Common myeloid progenitor, CD34-positive (primary cell): ENCODE measurements around the gene GPC5.
A peak's percentile ranks its signal among the peaks of the same experiment; 100 is the strongest.

Experiments
- CTCF ChIA-PET: fragments of 350-600 bp; sonication (Branson Sonifier 250); formaldehyde crosslinking; loops from one replicate; lab custom pipeline; 2021; ENCODE audit warnings: antibody characterized with exemption; lab: Charles Lee
- POLR2A ChIA-PET: fragments of 350-600 bp; sonication (Branson Sonifier 250); formaldehyde crosslinking; loops from one replicate; lab custom pipeline; 2021; ENCODE audit warnings: antibody characterized with exemption; lab: Charles Lee
- DNase-seq, 3 donors: peaks; one replicate each; pipeline versions ENCODE4 v3.0.0 to v3.0.0-alpha.2; 2013
- H3K27ac ChIP-seq, 2 experiments: 1 replicate in 1 of 2; 2 replicates in 1 of 2; pipeline ENCODE4 v1.7.0; 2013; ENCODE audit warnings: inconsistent platforms in 2 of 2, low read length in 2 of 2, mild to moderate bottlenecking in 2 of 2, low read depth in 1 of 2, moderate library complexity in 1 of 2; ENCODE audit not compliant: severe bottlenecking in 2 of 2, insufficient read depth in 1 of 2, poor library complexity in 1 of 2
- H3K27me3 ChIP-seq, 5 experiments: replicated peaks in 2 of 5; 1 replicate in 3 of 5; 2 replicates in 2 of 5; pipeline versions ENCODE4 v1.6.1 to v1.7.0; 2013; ENCODE audit warnings: low read length in 4 of 5, mild to moderate bottlenecking in 2 of 5, moderate library complexity in 2 of 5, inconsistent platforms in 1 of 5; ENCODE audit not compliant: insufficient read depth in 5 of 5, control insufficient read depth in 4 of 5
- H3K36me3 ChIP-seq, 4 experiments: 1 replicate in 2 of 4; 2 replicates in 2 of 4; pipeline versions ENCODE4 v1.6.1 to v1.7.0; 2013; ENCODE audit warnings: low read length in 3 of 4, control low read depth in 1 of 4, mild to moderate bottlenecking in 1 of 4; ENCODE audit not compliant: control insufficient read depth in 4 of 4, insufficient read depth in 4 of 4
- H3K4me1 ChIP-seq, 4 experiments: 1 replicate in 3 of 4; 2 replicates in 1 of 4; pipeline versions ENCODE4 v1.6.1 to v1.7.1; 2013; ENCODE audit warnings: low read length in 3 of 4, mild to moderate bottlenecking in 3 of 4, control low read depth in 1 of 4, inconsistent platforms in 1 of 4, moderate library complexity in 1 of 4; ENCODE audit not compliant: control insufficient read depth in 4 of 4, insufficient read depth in 4 of 4; ENCODE audit errors: control extremely low read depth in 1 of 4
- H3K4me3 ChIP-seq, 7 experiments: 1 replicate in 4 of 7; 2 replicates in 3 of 7; pipeline versions ENCODE4 v1.5.1 to v1.7.0; 2013; ENCODE audit warnings: mild to moderate bottlenecking in 7 of 7, low read length in 6 of 7, moderate library complexity in 6 of 7, inconsistent platforms in 2 of 7, low read depth in 2 of 7, control low read depth in 1 of 7; ENCODE audit not compliant: insufficient read depth in 4 of 7, control insufficient read depth in 1 of 7; ENCODE audit errors: extremely low read depth in 1 of 7
- H3K9me3 ChIP-seq, 5 experiments: 1 replicate in 4 of 5; 2 replicates in 1 of 5; pipeline versions ENCODE4 v1.6.1 to v1.7.1; 2013; ENCODE audit warnings: low read length in 4 of 5, mild to moderate bottlenecking in 2 of 5, inconsistent platforms in 1 of 5, low read depth in 1 of 5, moderate library complexity in 1 of 5; ENCODE audit not compliant: control insufficient read depth in 4 of 5, insufficient read depth in 2 of 5; ENCODE audit errors: control extremely low read depth in 1 of 5
- WGBS: methylation state at CpG from one replicate; pipeline ENCODE4 v1.1.5; 2013; ENCODE audit not compliant: insufficient coverage; 5-methylcytosine and 5-hydroxymethylcytosine counted together

The GPC5 gene

GRCh38 chr13:91724591-91724990 lies 326.2 kb downstream of the GPC5 start:
- Histone ChIP-seq H3K27me3 (no peaks in the 10 kb centered on the region), H3K9me3 (no peaks in the 10 kb centered on the region), H3K27ac (no peak overlapping the region), H3K4me3 (no peak overlapping the region), H3K4me1 (no peaks in the 10 kb centered on the region), H3K36me3 (no peaks in the 10 kb centered on the region)
- CTCF ChIA-PET: interaction anchor here (0.6 to 8.7 kb wide), 6 partner anchors 19 to 351 kb away, joined by 3 to 74 read pairs (median 5); no protein-coding TSS in a partner anchor
- DNase-seq: no peak
- POLR2A ChIA-PET: no interaction called here
- WGBS: 100% methylated on average over 3 of the region's 3 CpGs

GRCh38 chr13:91725646-91726045 lies 327.2 kb downstream of the GPC5 start:
- Histone ChIP-seq H3K27me3 (no peaks in the 10 kb centered on the region), H3K27ac (no peak overlapping the region), H3K4me3 (no peak overlapping the region), H3K4me1 (no peaks in the 10 kb centered on the region), H3K9me3 (no peaks in the 10 kb centered on the region), H3K36me3 (no peaks in the 10 kb centered on the region)
- 43% methylated on average over 3 of the region's 4 CpGs for WGBS
- ChIA-PET POLR2A (no interaction called here), CTCF (interaction anchor here (0.9 to 8.7 kb wide), 2 partner anchors 320 to 344 kb away, joined by 3 to 74 read pairs; no protein-coding TSS in a partner anchor)
- peak in 2 of 3 donors; percentile 19 to 44 for DNase-seq

- H3K27ac ChIP-seq: no peak overlapping the region
- H3K9me3 ChIP-seq: no peaks in the 10 kb centered on the region
- ChIA-PET POLR2A (no interaction called here), CTCF (no interaction called here)
- H3K4me1 ChIP-seq: no peaks in the 10 kb centered on the region
- no peaks in the 10 kb centered on the region for H3K36me3 ChIP-seq
- WGBS: 95% methylated on average over 4 of the region's 6 CpGs
- no peaks in the 10 kb centered on the region for H3K27me3 ChIP-seq
- DNase-seq: no peak
- H3K4me3 ChIP-seq: no peak overlapping the region
Observed at GRCh38 chr13:91726671-91727070, 328.2 kb downstream of the GPC5 start.

- Histone ChIP-seq H3K27me3 (no peaks in the 10 kb centered on the region), H3K27ac (no peak overlapping the region), H3K4me3 (no peak overlapping the region), H3K36me3 (no peaks in the 10 kb centered on the region), H3K9me3 (no peaks in the 10 kb centered on the region), H3K4me1 (no peaks in the 10 kb centered on the region)
- WGBS: 100% methylated on average over 1 of the region's 1 CpG
- CTCF ChIA-PET: interaction anchor here (1.0 kb wide), 1 partner anchor 11 kb away, joined by 3 read pairs; no protein-coding TSS in a partner anchor
- POLR2A ChIA-PET: no interaction called here
- DNase-seq: no peak
Observed at GRCh38 chr13:91729859-91730258, 331.4 kb downstream of the GPC5 start.

- H3K27me3 ChIP-seq: no peaks in the 10 kb centered on the region
- WGBS: no CpG with 5 or more reads among the region's 2 CpGs
- H3K27ac ChIP-seq: no peak overlapping the region
- no peaks in the 10 kb centered on the region for H3K36me3 ChIP-seq
- H3K9me3 ChIP-seq: peaks cover 0 to 3% (median 0%) of the 10 kb centered on the region in 5 experiments
- CTCF ChIA-PET: no interaction called here
- DNase-seq: no peak
- POLR2A ChIA-PET: no interaction called here
- no peak overlapping the region for H3K4me3 ChIP-seq
- H3K4me1 ChIP-seq: no peaks in the 10 kb centered on the region
Observed at GRCh38 chr13:91739751-91740150, 341.3 kb downstream of the GPC5 start.

- no peak for DNase-seq
Observed at GRCh38 chr13:91740756-91741155, 342.3 kb downstream of the GPC5 start.

GRCh38 chr13:91741925-91742324 lies 343.5 kb downstream of the GPC5 start:
- Histone ChIP-seq H3K36me3 (no peaks in the 10 kb centered on the region), H3K4me3 (no peak overlapping the region), H3K27me3 (no peaks in the 10 kb centered on the region), H3K4me1 (no peaks in the 10 kb centered on the region), H3K27ac (no peak overlapping the region), H3K9me3 (peaks cover 0 to 3% (median 0%) of the 10 kb centered on the region in 5 experiments)
- ChIA-PET POLR2A (no interaction called here), CTCF (no interaction called here)
- DNase-seq: no peak
- WGBS: 100% methylated on average over 1 of the region's 2 CpGs

More at GRCh38 chr13:91740756-91741155, 342.3 kb downstream of the GPC5 start:
- peaks cover 0 to 3% (median 0%) of the 10 kb centered on the region in 5 experiments for H3K9me3 ChIP-seq
- ChIA-PET CTCF (no interaction called here), POLR2A (no interaction called here)
- H3K4me1 ChIP-seq: no peaks in the 10 kb centered on the region
- 100% methylated on average over 1 of the region's 2 CpGs for WGBS
- no peaks in the 10 kb centered on the region for H3K27me3 ChIP-seq
- H3K36me3 ChIP-seq: no peaks in the 10 kb centered on the region
- no peak overlapping the region for H3K4me3 ChIP-seq
- no peak overlapping the region for H3K27ac ChIP-seq
